ENCODE data around the gene CD27.

- TF ChIP-seq POLR2A (IDR thresholded peaks at IDR 0.05; ENCODE audit: low read depth, low read length) (no peak), POLR2AphosphoS5 (IDR thresholded peaks at IDR 0.05; ENCODE audit: low read depth, low read length) (no peak), TAF1 (IDR thresholded peaks at IDR 0.05; ENCODE audit: borderline replicate concordance, low read depth, low read length) (no peak)
Measured at GRCh38 chr12:6463216-6463615, 18.5 kb downstream of the CD27 start.
